Liver (tissue), 9 donors: ENCODE data around the gene BICRA. TPM values are rescaled to one million over a fixed set of nuclear protein-coding genes. Genes with fewer than 3 reads are reported as not detected.

Source experiments
- DNase-seq: peaks from one replicate; pipeline ENCODE4 v3.0.0-alpha.2; 2017; ENCODE audit warnings: low spot score
- H3K27ac ChIP-seq, 2 donors: one replicate each; pipeline ENCODE4 v1.7.0; 2013; ENCODE audit warnings: inconsistent platforms in 2 of 2, low read length in 2 of 2, control low read depth in 1 of 2, low read depth in 1 of 2, mild to moderate bottlenecking in 1 of 2
- H3K27me3 ChIP-seq, 4 donors: one replicate each; pipeline versions ENCODE4 v1.6.1 to v1.7.0; 2013; ENCODE audit warnings: low read length in 3 of 4, inconsistent platforms in 1 of 4, mild to moderate bottlenecking in 1 of 4, moderate library complexity in 1 of 4; ENCODE audit not compliant: control insufficient read depth in 4 of 4, insufficient read depth in 4 of 4
- H3K36me3 ChIP-seq, 4 donors: one replicate each; pipeline versions ENCODE4 v1.6.1 to v1.7.0; 2013; ENCODE audit warnings: low read length in 3 of 4, mild to moderate bottlenecking in 3 of 4, low read depth in 1 of 4, moderate library complexity in 1 of 4; ENCODE audit not compliant: control insufficient read depth in 4 of 4, insufficient read depth in 3 of 4
- H3K4me1 ChIP-seq, 4 donors: one replicate each; pipeline versions ENCODE4 v1.6.1 to v1.7.0; 2013; ENCODE audit warnings: low read length in 3 of 4, mild to moderate bottlenecking in 3 of 4, moderate library complexity in 1 of 4; ENCODE audit not compliant: control insufficient read depth in 4 of 4, insufficient read depth in 4 of 4
- H3K4me3 ChIP-seq, 3 donors: one replicate each; pipeline versions ENCODE4 v1.6.1 to v1.7.0; 2013; ENCODE audit warnings: low read length in 3 of 3, control low read depth in 1 of 3, low read depth in 1 of 3, mild to moderate bottlenecking in 1 of 3
- H3K9ac ChIP-seq, 2 donors: one replicate each; pipeline ENCODE4 v1.7.0; 2013; ENCODE audit warnings: low read length in 2 of 2, mild to moderate bottlenecking in 2 of 2, moderate library complexity in 2 of 2, control low read depth in 1 of 2, low read depth in 1 of 2
- H3K9me3 ChIP-seq, 4 donors: one replicate each; pipeline versions ENCODE4 v1.6.1 to v1.7.0; 2013; ENCODE audit warnings: low read length in 3 of 4; ENCODE audit not compliant: control insufficient read depth in 4 of 4
- ATF3 ChIP-seq: IDR thresholded peaks from 2 replicates; pipeline ENCODE4 v1.6.1; 2016; ENCODE audit warnings: antibody characterized with exemption
- EGR1 ChIP-seq, 2 donors: IDR thresholded peaks; 2 replicates each; pipeline ENCODE4 v1.6.1; 2016 to 2018; ENCODE audit warnings: antibody characterized with exemption in 2 of 2, low read depth in 2 of 2
- FOXA1 ChIP-seq: IDR thresholded peaks from 2 replicates; pipeline ENCODE4 v1.6.1; 2016; ENCODE audit warnings: antibody characterized with exemption
- FOXA2 ChIP-seq: IDR thresholded peaks from 2 replicates; pipeline ENCODE4 v1.6.1; 2016; ENCODE audit warnings: antibody characterized with exemption
- GABPA ChIP-seq, 2 donors: IDR thresholded peaks in 1 of 2; conservative IDR thresholded peaks in 1 of 2; 2 replicates each; pipeline ENCODE4 v1.6.1; 2016; ENCODE audit warnings: antibody characterized with exemption in 2 of 2, mild to moderate bottlenecking in 1 of 2, moderate library complexity in 1 of 2
- HNF4A ChIP-seq, 2 donors: conservative IDR thresholded peaks; 2 replicates each; pipeline ENCODE4 v1.6.1; 2016; ENCODE audit warnings: antibody characterized with exemption in 2 of 2, mild to moderate bottlenecking in 2 of 2
- HNF4G ChIP-seq: IDR thresholded peaks from 2 replicates; pipeline ENCODE4 v1.6.1; 2016; ENCODE audit warnings: antibody characterized with exemption
- JUND ChIP-seq, 2 donors: IDR thresholded peaks; 2 replicates each; pipeline ENCODE4 v1.6.1; 2016; ENCODE audit warnings: antibody characterized with exemption in 2 of 2
- NR2F2 ChIP-seq: IDR thresholded peaks from 2 replicates; pipeline ENCODE4 v1.6.1; 2016; ENCODE audit warnings: antibody characterized with exemption
- RAD21 ChIP-seq, 2 donors: IDR thresholded peaks; 2 replicates each; pipeline ENCODE4 v1.6.1; 2016; ENCODE audit warnings: antibody characterized with exemption in 2 of 2, mild to moderate bottlenecking in 2 of 2
- RXRA ChIP-seq, 2 donors: IDR thresholded peaks; 2 replicates each; pipeline ENCODE4 v1.6.1; 2017 to 2018; ENCODE audit warnings: antibody characterized with exemption in 2 of 2, mild to moderate bottlenecking in 1 of 2
- SP1 ChIP-seq: IDR thresholded peaks from 2 replicates; pipeline ENCODE4 v1.6.1; 2018; ENCODE audit warnings: antibody characterized with exemption, mild to moderate bottlenecking
- TAF1 ChIP-seq: conservative IDR thresholded peaks from 2 replicates; pipeline ENCODE4 v1.6.1; 2016; ENCODE audit warnings: antibody characterized with exemption, mild to moderate bottlenecking
- YY1 ChIP-seq: IDR thresholded peaks from 2 replicates; pipeline ENCODE4 v1.6.1; 2016; ENCODE audit warnings: antibody characterized with exemption, mild to moderate bottlenecking
- ZBTB33 ChIP-seq: IDR thresholded peaks from 2 replicates; pipeline ENCODE4 v1.6.1; 2016; ENCODE audit warnings: antibody characterized with exemption
- WGBS: extraction: QIAGEN DNeasy Blood & Tissue Kit; methylation state at CpG from one replicate; pipeline ENCODE4 v1.1.7; 2013; 5-methylcytosine and 5-hydroxymethylcytosine counted together
- polyA plus RNA-seq, 2 donors: library from polyadenylated mRNA; stranded (reverse) in 1 of 2; unstranded in 1 of 2; fragments of 200-250 nt in 1 of 2; fragments of >200 nt in 1 of 2; fragmentation: Nextera tagmentation in 1 of 2; extraction: Ambion mirVana in 1 of 2; gene quantifications; one replicate each; pipeline versions ENCODE4 v1.2.1 to v1.2.3, GENCODE V29; 2013 to 2015
- total RNA-seq, 2 donors: library from RNA; depleted of rRNA; stranded (reverse); fragments of >200 nt; gene quantifications; one replicate each; pipeline ENCODE4 v1.2.3, GENCODE V29; 2014
- TF ChIP-seq, protein P1 (sequence below): IDR thresholded peaks from 2 replicates; pipeline ENCODE4 v1.6.1; 2016; ENCODE audit warnings: antibody characterized with exemption, mild to moderate bottlenecking
- TF ChIP-seq, protein P2 (sequence below): fragments of 150-350 bp; IDR thresholded peaks from 2 replicates; pipeline ENCODE4 v1.5.1; 2017; ENCODE audit warnings: improper control_type of control experiment, low read depth, low read length; ENCODE audit not compliant: missing input control
- TF ChIP-seq, protein P3 (sequence below): IDR thresholded peaks from 2 replicates; pipeline ENCODE4 v1.6.1; 2016; ENCODE audit warnings: antibody characterized with exemption
- donor health status: healthy.
- donor health status: healthy.
- donor health status: healthy.
- donor health status: healthy.
- donor health status: healthy.

BICRA gene
- total and polyA plus RNA-seq, 4 donors: 0.63 to 8.9 (median 3.0) TPM

DNA sequence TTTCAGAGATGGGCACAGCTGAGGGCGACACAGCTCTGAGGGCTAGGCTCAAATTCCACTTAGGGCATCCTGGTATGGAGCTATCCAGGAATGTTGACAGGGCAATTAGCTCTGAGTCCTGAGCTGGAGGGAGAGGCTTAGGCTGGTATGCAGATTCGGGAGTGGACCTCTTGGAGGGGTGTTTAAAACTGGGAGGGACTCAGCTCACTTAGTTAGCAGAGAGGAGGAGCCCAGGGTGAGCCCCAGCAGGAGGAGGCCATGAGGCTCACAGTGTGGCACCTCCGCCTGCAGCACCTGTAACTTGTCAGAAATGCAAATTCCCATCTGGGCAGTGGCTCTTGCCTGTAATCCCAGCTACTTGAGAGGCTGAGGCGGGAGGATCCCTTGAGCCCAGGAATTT lies 126.2 kb downstream of the BICRA start:
- 80% methylated on average over 4 of the region's 4 CpGs for WGBS
- Histone ChIP-seq H3K36me3 (no peaks in the 10 kb centered on the region), H3K27ac (no peak overlapping the region), H3K27me3 (peaks cover 0 to 4% (median 0%) of the 10 kb centered on the region in 4 donors), H3K4me3 (no peak overlapping the region), H3K4me1 (no peaks in the 10 kb centered on the region), H3K9ac (no peak overlapping the region), H3K9me3 (no peaks in the 10 kb centered on the region)
- no peak for TF ChIP-seq HNF4G
- no peak for TF ChIP-seq JUND (IDR thresholded peaks at IDR 0.05)
- no peak for TF ChIP-seq RAD21 (IDR thresholded peaks at IDR 0.05)
- TF ChIP-seq YY1: no peak
- no peak for TF ChIP-seq ATF3
- TF ChIP-seq TAF1: no peak
- TF ChIP-seq SP1: no peak
- TF ChIP-seq, protein P1, sequence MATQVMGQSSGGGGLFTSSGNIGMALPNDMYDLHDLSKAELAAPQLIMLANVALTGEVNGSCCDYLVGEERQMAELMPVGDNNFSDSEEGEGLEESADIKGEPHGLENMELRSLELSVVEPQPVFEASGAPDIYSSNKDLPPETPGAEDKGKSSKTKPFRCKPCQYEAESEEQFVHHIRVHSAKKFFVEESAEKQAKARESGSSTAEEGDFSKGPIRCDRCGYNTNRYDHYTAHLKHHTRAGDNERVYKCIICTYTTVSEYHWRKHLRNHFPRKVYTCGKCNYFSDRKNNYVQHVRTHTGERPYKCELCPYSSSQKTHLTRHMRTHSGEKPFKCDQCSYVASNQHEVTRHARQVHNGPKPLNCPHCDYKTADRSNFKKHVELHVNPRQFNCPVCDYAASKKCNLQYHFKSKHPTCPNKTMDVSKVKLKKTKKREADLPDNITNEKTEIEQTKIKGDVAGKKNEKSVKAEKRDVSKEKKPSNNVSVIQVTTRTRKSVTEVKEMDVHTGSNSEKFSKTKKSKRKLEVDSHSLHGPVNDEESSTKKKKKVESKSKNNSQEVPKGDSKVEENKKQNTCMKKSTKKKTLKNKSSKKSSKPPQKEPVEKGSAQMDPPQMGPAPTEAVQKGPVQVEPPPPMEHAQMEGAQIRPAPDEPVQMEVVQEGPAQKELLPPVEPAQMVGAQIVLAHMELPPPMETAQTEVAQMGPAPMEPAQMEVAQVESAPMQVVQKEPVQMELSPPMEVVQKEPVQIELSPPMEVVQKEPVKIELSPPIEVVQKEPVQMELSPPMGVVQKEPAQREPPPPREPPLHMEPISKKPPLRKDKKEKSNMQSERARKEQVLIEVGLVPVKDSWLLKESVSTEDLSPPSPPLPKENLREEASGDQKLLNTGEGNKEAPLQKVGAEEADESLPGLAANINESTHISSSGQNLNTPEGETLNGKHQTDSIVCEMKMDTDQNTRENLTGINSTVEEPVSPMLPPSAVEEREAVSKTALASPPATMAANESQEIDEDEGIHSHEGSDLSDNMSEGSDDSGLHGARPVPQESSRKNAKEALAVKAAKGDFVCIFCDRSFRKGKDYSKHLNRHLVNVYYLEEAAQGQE: no peak
- TF ChIP-seq NR2F2: no peak
- TF ChIP-seq EGR1 (IDR thresholded peaks at IDR 0.05; ENCODE audit: low read depth in 2 of 2): no peak
- TF ChIP-seq FOXA2: no peak
- TF ChIP-seq, protein P2, sequence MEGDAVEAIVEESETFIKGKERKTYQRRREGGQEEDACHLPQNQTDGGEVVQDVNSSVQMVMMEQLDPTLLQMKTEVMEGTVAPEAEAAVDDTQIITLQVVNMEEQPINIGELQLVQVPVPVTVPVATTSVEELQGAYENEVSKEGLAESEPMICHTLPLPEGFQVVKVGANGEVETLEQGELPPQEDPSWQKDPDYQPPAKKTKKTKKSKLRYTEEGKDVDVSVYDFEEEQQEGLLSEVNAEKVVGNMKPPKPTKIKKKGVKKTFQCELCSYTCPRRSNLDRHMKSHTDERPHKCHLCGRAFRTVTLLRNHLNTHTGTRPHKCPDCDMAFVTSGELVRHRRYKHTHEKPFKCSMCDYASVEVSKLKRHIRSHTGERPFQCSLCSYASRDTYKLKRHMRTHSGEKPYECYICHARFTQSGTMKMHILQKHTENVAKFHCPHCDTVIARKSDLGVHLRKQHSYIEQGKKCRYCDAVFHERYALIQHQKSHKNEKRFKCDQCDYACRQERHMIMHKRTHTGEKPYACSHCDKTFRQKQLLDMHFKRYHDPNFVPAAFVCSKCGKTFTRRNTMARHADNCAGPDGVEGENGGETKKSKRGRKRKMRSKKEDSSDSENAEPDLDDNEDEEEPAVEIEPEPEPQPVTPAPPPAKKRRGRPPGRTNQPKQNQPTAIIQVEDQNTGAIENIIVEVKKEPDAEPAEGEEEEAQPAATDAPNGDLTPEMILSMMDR: no peak
- no peak for TF ChIP-seq GABPA (IDR thresholded peaks at IDR 0.05 in 1 of 2, conservative IDR thresholded peaks at IDR 0.05 in 1 of 2)
- TF ChIP-seq, protein P3, sequence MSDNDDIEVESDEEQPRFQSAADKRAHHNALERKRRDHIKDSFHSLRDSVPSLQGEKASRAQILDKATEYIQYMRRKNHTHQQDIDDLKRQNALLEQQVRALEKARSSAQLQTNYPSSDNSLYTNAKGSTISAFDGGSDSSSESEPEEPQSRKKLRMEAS: no peak
- no peak for TF ChIP-seq FOXA1
- TF ChIP-seq ZBTB33: no peak
- no peak for TF ChIP-seq HNF4A (conservative IDR thresholded peaks at IDR 0.05)
- no peak for TF ChIP-seq RXRA (IDR thresholded peaks at IDR 0.05)
- no peak for DNase-seq
